COR-L47 (cell line): ENCODE measurements around the gene LHPP.

Source experiments
- DNase-seq: peaks from one replicate; lab custom pipeline; 2025; lab: John Stamatoyannopoulos, UW

The LHPP gene

GRCh38 chr10:124521429-124521871, 59.8 kb downstream of the LHPP start:
- DNase-seq: no peak

GRCh38 chr10:124522131-124522932, 60.7 kb downstream of the LHPP start:
- no peak for DNase-seq

GRCh38 chr10:124522933-124523871, 61.6 kb downstream of the LHPP start:
- peak; percentile 29 for DNase-seq

- DNase-seq: no peak
Measured at GRCh38 chr10:124523901-124524300, 62.3 kb downstream of the LHPP start.

- no peak for DNase-seq
Measured at GRCh38 chr10:124524991-124525653, 63.5 kb downstream of the LHPP start.

GRCh38 chr10:124525751-124526600, 64.4 kb downstream of the LHPP start:
- no peak for DNase-seq

GRCh38 chr10:124526621-124527267, 65.1 kb downstream of the LHPP start:
- no peak for DNase-seq

- no peak for DNase-seq
Measured at GRCh38 chr10:124527874-124528395, 66.3 kb downstream of the LHPP start.

GRCh38 chr10:124529661-124530214, 68.1 kb downstream of the LHPP start:
- DNase-seq: no peak

GRCh38 chr10:124530215-124530665, 68.6 kb downstream of the LHPP start:
- DNase-seq: peak; percentile 60

- no peak for DNase-seq
Measured at GRCh38 chr10:124530816-124531215, 69.2 kb downstream of the LHPP start.

- DNase-seq: no peak
Measured at GRCh38 chr10:124532106-124532641, 70.6 kb downstream of the LHPP start.

- DNase-seq: no peak
Measured at GRCh38 chr10:124532788-124533187, 71.2 kb downstream of the LHPP start.

GRCh38 chr10:124533266-124533665, 71.6 kb downstream of the LHPP start:
- no peak for DNase-seq

- DNase-seq: no peak
Measured at GRCh38 chr10:124534231-124534798, 72.7 kb downstream of the LHPP start.

GRCh38 chr10:124534826-124535601, 73.4 kb downstream of the LHPP start:
- no peak for DNase-seq

GRCh38 chr10:124535731-124536495, 74.3 kb downstream of the LHPP start:
- DNase-seq: no peak

GRCh38 chr10:124536496-124537050, 75.0 kb downstream of the LHPP start:
- no peak for DNase-seq
